ENCODE results near the gene ZNF14. TPM values are rescaled to one million over a fixed set of nuclear protein-coding genes. Genes with fewer than 3 reads are reported as not detected.
A peak's percentile ranks its signal among the peaks of the same experiment; 100 is the strongest.

The ZNF14 gene
- total RNA-seq, 1 donor from 2014 or later = 3.6 TPM

DNA sequence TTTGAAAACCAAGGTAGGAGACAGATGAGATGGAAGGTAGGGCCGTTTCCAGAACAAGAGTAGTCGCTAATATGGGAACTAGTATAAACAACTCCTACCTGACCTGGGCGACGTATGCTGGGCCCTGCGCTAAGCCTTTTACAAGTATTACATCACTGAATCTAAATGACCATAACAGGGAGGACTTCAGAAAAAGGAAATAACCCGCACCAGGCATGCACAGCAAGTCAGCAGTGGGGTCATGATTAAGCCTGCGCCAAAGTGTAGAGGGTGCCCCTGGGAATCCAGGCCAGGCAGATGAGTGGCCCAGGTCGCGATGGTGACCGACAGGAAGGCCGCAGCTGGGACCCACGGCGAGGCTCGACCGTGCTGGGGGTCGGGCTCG is 70.0 kb downstream of the ZNF14 start:
- ATAC-seq (no peak), DNase-seq (ENCODE audit: missing footprints) (no peak)
- intact Hi-C loops (cut with DNase I) = loop anchor here (1.0 to 5.0 kb wide), 2 partner anchors 113 to 159 kb away; partner anchors contain the start of gene ZNF506

DNA sequence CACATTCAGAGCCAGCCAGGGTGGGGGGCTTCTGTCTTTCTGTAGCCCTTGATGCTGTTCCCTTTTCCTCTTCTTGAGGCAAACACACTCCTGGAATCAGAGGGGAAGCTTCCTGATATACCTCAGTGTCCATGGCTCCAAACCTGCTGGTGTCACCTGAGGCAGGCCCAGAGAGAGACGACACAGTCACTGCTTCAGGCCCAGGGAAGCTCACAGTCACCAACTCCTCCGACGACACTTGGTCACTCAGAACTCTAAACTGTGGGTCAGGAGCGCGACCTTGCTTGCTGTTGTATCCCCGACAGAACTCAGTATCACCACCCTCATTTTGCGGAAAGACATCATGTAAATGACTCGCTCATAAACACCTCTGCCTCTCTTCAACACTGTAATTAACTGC is 70.6 kb downstream of the ZNF14 start:
- no peak for ATAC-seq
- peak; percentile 59 for DNase-seq (ENCODE audit: missing footprints)
- intact Hi-C loops (cut with DNase I) = loop anchor here (5.0 kb wide), 1 partner anchor 160 kb away; the partner anchor contains the start of gene ZNF506

DNA sequence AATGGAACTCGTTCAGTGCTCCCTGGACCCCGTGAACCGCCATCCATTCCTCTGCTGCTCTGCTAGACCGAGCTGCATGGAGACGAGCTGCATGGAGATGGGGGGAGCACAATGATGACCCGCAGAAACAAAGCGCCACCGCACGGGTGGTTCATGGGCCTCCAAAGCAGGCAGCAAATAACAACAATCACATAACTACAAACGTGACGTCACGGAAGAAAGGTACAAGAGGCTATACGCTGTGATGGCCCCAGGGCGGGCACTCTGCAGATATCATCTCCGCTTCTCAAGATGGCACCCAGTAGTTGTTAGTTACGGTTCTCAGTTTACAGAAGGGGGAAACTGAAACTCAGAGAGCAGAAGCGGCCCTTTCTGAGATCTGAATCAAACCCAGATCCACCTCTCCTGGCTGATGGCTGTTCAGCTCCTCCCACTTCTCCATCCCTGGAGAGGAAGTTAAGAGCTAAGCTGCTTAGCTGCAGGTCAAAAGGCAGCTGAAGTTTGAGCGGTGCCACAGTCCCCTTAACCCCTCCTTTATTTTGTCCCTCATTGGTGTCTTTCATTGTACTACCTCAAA is 71.1 kb downstream of the ZNF14 start:
- ATAC-seq (no peak), DNase-seq (ENCODE audit: missing footprints) (peak; percentile 51)
- intact Hi-C loops (cut with DNase I) = loop anchor here (5.0 kb wide), 1 partner anchor 161 kb away; the partner anchor contains the start of gene ZNF506

DNA sequence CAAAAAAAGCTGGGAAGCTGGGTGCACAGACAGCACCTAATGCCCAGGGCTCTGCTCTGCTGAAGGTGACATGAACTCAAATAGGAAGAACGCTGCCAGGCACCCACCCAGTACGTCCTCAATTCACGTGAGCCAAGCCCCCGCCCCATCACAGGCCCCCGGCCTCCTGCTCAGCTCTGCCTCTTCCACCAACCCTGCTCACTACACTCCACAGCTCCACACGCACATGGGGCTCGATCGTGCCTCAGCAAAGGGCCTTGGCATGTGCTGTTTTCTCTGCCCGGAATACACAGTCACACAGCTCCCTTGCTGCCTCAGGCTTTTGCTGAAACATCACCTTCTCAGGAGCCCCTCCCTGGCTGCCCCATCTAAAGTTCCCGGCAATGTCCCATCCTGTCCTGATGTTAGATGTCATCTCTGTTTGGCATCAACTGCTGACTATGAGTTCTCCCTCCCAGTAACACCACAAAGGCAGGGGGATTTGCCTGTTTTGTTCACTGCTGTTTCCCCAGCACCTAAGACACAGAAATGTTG is 71.7 kb downstream of the ZNF14 start:
- ATAC-seq (no peak), DNase-seq (ENCODE audit: missing footprints) (peak; percentile 54)
- intact Hi-C loops (cut with DNase I) = loop anchor here (5.0 kb wide), 1 partner anchor 161 kb away; the partner anchor contains the start of gene ZNF506

Other genes with a start within 250 kb of the ZNF14 start
- gene TSSK6, start 217.6 kb downstream of the ZNF14 start, total RNA-seq = 0.32 TPM
- 1,344 TPM for gene NDUFA13, start 216.9 kb downstream of the ZNF14 start, total RNA-seq
- 6.5 TPM for gene YJEFN3, start 204.2 kb downstream of the ZNF14 start, total RNA-seq
- gene CILP2, start 194.8 kb downstream of the ZNF14 start, total RNA-seq = 0.30 TPM
- gene PBX4, start 114.4 kb downstream of the ZNF14 start, total RNA-seq = not detected
- gene LPAR2, start 104.9 kb downstream of the ZNF14 start, total RNA-seq = 0.57 TPM
- gene GMIP, start 89.5 kb downstream of the ZNF14 start, total RNA-seq = 4.5 TPM
- 20.1 TPM for gene ATP13A1, start 69.4 kb downstream of the ZNF14 start, total RNA-seq
- gene ZNF101, start 64.3 kb downstream of the ZNF14 start, total RNA-seq = 2.7 TPM
- gene ZNF506, start 88.6 kb upstream of the ZNF14 start, total RNA-seq = 9.8 TPM
- gene ZNF253, start 132.8 kb upstream of the ZNF14 start, total RNA-seq = 11.3 TPM
- 1.7 TPM for gene ZNF93, start 167.8 kb upstream of the ZNF14 start, total RNA-seq

All from Right ventricle myocardium inferior (tissue), 1 donor.